ENCODE results near the gene PAX7. TPM values are rescaled to one million over a fixed set of nuclear protein-coding genes. Genes with fewer than 3 reads are reported as not detected.

Gene PAX7
- total RNA-seq, 1 experiment from 2014 or later, result not detected

GRCh38 chr1:18637962-18638834 is 7.6 kb downstream of the PAX7 start:
- CTCF ChIA-PET, result no interaction called here
- no peak overlapping the region for H3K4me3 Mint-ChIP-seq (ENCODE audit: unreplicated experiment)

GRCh38 chr1:18638835-18639364 is 8.3 kb downstream of the PAX7 start:
- H3K27me3 Mint-ChIP-seq (ENCODE audit: insufficient read depth, unreplicated experiment), result peaks cover 100% of the 10 kb centered on the region
- no TSS peak for BruUV-seq (replicated peaks)
- no peak overlapping the region for H3K27ac Mint-ChIP-seq (ENCODE audit: low read depth, unreplicated experiment)
- no peaks in the 10 kb centered on the region for H3K36me3 Mint-ChIP-seq (ENCODE audit: insufficient read depth, unreplicated experiment)
- no peak overlapping the region for H3K4me3 Mint-ChIP-seq (ENCODE audit: unreplicated experiment)
- ChIA-PET CTCF (interaction anchor here (1.2 kb wide), 1 partner anchor 25 kb away, joined by 3 read pairs; no protein-coding TSS in a partner anchor), POLR2A (no interaction called here)
- no peak for DNase-seq (ENCODE audit: unreplicated experiment)
- TF ChIP-seq, protein P1, sequence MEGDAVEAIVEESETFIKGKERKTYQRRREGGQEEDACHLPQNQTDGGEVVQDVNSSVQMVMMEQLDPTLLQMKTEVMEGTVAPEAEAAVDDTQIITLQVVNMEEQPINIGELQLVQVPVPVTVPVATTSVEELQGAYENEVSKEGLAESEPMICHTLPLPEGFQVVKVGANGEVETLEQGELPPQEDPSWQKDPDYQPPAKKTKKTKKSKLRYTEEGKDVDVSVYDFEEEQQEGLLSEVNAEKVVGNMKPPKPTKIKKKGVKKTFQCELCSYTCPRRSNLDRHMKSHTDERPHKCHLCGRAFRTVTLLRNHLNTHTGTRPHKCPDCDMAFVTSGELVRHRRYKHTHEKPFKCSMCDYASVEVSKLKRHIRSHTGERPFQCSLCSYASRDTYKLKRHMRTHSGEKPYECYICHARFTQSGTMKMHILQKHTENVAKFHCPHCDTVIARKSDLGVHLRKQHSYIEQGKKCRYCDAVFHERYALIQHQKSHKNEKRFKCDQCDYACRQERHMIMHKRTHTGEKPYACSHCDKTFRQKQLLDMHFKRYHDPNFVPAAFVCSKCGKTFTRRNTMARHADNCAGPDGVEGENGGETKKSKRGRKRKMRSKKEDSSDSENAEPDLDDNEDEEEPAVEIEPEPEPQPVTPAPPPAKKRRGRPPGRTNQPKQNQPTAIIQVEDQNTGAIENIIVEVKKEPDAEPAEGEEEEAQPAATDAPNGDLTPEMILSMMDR (IDR thresholded peaks at IDR 0.05; ENCODE audit: unreplicated experiment), result no peak
- intact Hi-C loops (cut with micrococcal nuclease), result no loop called here
- no peaks in the 10 kb centered on the region for H3K4me1 Mint-ChIP-seq (ENCODE audit: insufficient read depth, unreplicated experiment)
- no peaks in the 10 kb centered on the region for H3K9me3 Mint-ChIP-seq (ENCODE audit: unreplicated experiment)

More at GRCh38 chr1:18637962-18638834, 7.6 kb downstream of the PAX7 start:
- H3K4me1 Mint-ChIP-seq (ENCODE audit: insufficient read depth, unreplicated experiment), result no peaks in the 10 kb centered on the region
- POLR2A ChIA-PET, result no interaction called here
- TF ChIP-seq, protein P1 (IDR thresholded peaks at IDR 0.05; ENCODE audit: unreplicated experiment), result no peak
- H3K36me3 Mint-ChIP-seq (ENCODE audit: insufficient read depth, unreplicated experiment), result no peaks in the 10 kb centered on the region
- H3K9me3 Mint-ChIP-seq (ENCODE audit: unreplicated experiment), result no peaks in the 10 kb centered on the region
- no TSS peak for BruUV-seq (replicated peaks)
- no peak overlapping the region for H3K27ac Mint-ChIP-seq (ENCODE audit: low read depth, unreplicated experiment)
- H3K27me3 Mint-ChIP-seq (ENCODE audit: insufficient read depth, unreplicated experiment), result peaks cover 100% of the 10 kb centered on the region
- DNase-seq (ENCODE audit: unreplicated experiment), result no peak
- intact Hi-C loops (cut with micrococcal nuclease), result no loop called here

DNA sequence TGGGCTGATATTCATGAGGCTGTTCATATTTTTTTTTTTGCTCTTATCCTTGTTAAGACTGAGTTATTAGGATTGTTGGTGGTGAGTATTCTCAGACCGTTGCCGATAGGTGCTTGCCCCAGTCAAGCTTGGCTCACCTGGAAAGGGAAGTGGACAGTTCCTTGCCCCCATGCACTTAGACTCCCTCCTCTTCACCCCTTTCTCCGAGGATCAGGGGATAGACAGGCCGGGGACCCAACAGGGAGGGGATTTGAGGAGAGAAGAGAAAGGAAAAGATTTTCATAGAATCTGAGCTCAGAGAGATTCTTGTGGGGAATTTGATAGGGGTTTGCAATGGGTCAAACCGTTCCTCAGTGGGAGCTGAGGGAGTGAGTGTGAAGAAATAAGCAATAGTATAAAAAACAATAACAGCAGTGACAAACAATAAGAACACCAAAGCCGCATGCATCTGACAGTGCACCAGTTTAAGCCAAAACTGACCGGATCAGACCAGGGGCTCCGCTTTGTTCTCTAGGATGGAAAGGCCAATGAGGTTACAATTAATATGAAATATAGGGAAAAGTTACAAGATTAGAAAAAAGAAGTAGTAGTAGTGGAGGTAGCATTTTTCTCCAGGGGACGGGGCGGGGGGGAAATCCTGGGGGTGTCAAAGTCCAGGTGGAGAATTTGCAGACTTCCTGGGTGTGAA is 8.9 kb downstream of the PAX7 start:
- Mint-ChIP-seq H3K36me3 (ENCODE audit: insufficient read depth, unreplicated experiment) (no peaks in the 10 kb centered on the region), H3K27ac (ENCODE audit: low read depth, unreplicated experiment) (no peak overlapping the region), H3K9me3 (ENCODE audit: unreplicated experiment) (no peaks in the 10 kb centered on the region), H3K4me3 (ENCODE audit: unreplicated experiment) (no peak overlapping the region), H3K4me1 (ENCODE audit: insufficient read depth, unreplicated experiment) (no peaks in the 10 kb centered on the region), H3K27me3 (ENCODE audit: insufficient read depth, unreplicated experiment) (peaks cover 100% of the 10 kb centered on the region)
- POLR2A ChIA-PET, result interaction anchor here (0.6 kb wide), 1 partner anchor 1199 kb away, joined by 3 read pairs; no protein-coding TSS in a partner anchor
- BruUV-seq (replicated peaks), result no TSS peak
- DNase-seq (ENCODE audit: unreplicated experiment), result no peak
- intact Hi-C loops (cut with micrococcal nuclease), result no loop called here
- TF ChIP-seq, protein P1 (IDR thresholded peaks at IDR 0.05; ENCODE audit: unreplicated experiment), result no peak
- CTCF ChIA-PET, result interaction anchor here (0.6 to 1.2 kb wide), 2 partner anchors 25 to 42 kb away, joined by 3 to 4 read pairs; no protein-coding TSS in a partner anchor

All from MCF 10A (cell line).